ENCODE data around the gene INSIG2. TPM values are rescaled to one million over a fixed set of nuclear protein-coding genes. Genes with fewer than 3 reads are reported as not detected.

Gene INSIG2
- total and polyA plus RNA-seq, 2 of the 8 experiments (the other 6 are each of a cell fraction or from before 2014, with no cell fraction given) = 7.0 to 11.2 TPM

DNA sequence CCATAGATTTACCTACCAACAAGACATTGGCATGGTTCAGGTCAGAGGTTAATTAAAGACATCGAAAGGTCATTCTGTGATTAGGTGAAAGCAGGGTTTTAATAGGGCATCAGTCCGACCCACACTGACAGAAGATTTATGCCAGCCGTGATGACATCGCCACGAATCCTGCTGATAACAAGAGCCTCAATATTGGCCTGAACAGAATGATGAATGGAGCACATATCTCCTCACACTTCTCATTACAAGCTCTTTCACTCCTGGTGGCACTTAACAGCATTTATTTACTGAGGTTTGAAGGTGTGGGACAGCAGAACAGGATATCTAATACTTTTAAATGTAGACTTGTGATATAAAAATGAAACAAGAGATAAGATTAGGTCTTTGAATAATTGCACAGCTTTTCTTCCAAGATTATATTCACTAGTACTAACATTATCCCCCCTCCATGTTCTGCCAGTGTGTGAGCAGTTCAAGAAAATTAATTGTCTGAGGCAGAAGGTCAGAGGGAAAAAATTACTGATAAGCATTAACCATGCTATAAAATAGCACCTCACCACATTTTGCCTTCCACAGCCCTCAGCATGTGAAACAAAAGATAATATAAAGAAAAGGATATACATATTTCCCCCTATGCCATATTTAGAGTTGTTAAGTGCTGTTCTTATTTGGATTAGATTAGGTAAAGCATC, 23.1 kb upstream of the INSIG2 start:
- Histone ChIP-seq H3K18ac (ENCODE audit: extremely low read depth, low read length) (no peak overlapping the region), H3K79me1 (ENCODE audit: low read depth, low read length) (no peaks in the 10 kb centered on the region), H3K4ac (replicated peaks; ENCODE audit: insufficient read length, low read depth, low read length) (no peak overlapping the region), H3K27me3 (replicated peaks in 1 of 4; ENCODE audit: control insufficient read depth in 3 of 4, extremely low read depth in 1 of 4, insufficient read depth in 3 of 4, low read length in 3 of 4) (peaks cover 0 to 2% (median 0%) of the 10 kb centered on the region in 4 experiments; a peak in 1 of 7 replicates), H3K56ac (replicated peaks; ENCODE audit: insufficient read length, low read depth, low read length) (no peak overlapping the region), H3K4me2 (ENCODE audit: insufficient read depth in 1 of 2, low read depth in 2 of 2, low read length in 2 of 2) (no peak overlapping the region), H3K14ac (ENCODE audit: insufficient read length) (no peak overlapping the region), H2AFZ (ENCODE audit: low read length) (no peak overlapping the region), H3K36me3 (ENCODE audit: control insufficient read depth in 2 of 4, insufficient read depth in 4 of 4, low read length in 3 of 4) (no peaks in the 10 kb centered on the region), H3K79me2 (ENCODE audit: control insufficient read depth in 1 of 2, insufficient read depth in 2 of 2, low read length in 2 of 2) (no peaks in the 10 kb centered on the region), H4K8ac (ENCODE audit: extremely low read depth, insufficient read depth, low read length) (no peak overlapping the region; the same call in 1 of the 2 replicates), H3K9ac (replicated peaks in 1 of 4; ENCODE audit: extremely low read depth in 1 of 4, low read depth in 3 of 4, low read length in 3 of 4) (no peak overlapping the region), H3K4me3 (ENCODE audit: extremely low read depth in 1 of 4, insufficient read depth in 2 of 4, low read depth in 3 of 4, low read length in 4 of 4) (no peak overlapping the region), H4K91ac (replicated peaks; ENCODE audit: insufficient read length, low read length) (no peak overlapping the region), H3K4me1 (replicated peaks in 1 of 4; ENCODE audit: control insufficient read depth in 3 of 4, insufficient read depth in 4 of 4, low read length in 3 of 4) (no peaks in the 10 kb centered on the region), H3K27ac (ENCODE audit: low read depth, low read length) (no peak overlapping the region), H4K20me1 (replicated peaks in 1 of 2; ENCODE audit: control insufficient read depth in 1 of 2, insufficient read depth in 2 of 2, low read length in 2 of 2) (no peaks in the 10 kb centered on the region), H2BK120ac (replicated peaks; ENCODE audit: low read depth, low read length) (no peak overlapping the region), H3K23me2 (ENCODE audit: low read depth, low read length) (peaks cover under 1% of the 10 kb centered on the region; the same call in 1 of the 2 replicates), H2BK5ac (ENCODE audit: low read depth, low read length) (no peak overlapping the region), H2BK15ac (ENCODE audit: low read length) (no peak overlapping the region), H2BK12ac (ENCODE audit: low read depth, low read length) (no peak overlapping the region), H3K9me3 (ENCODE audit: insufficient read depth in 2 of 2, low read depth in 1 of 2, low read length in 1 of 2) (no peaks in the 10 kb centered on the region), H2AK5ac (ENCODE audit: low read depth, low read length) (no peak overlapping the region), H2BK20ac (ENCODE audit: low read length) (no peak overlapping the region), H3K23ac (ENCODE audit: insufficient read length) (no peak overlapping the region), H4K5ac (ENCODE audit: insufficient read length, low read depth, low read length) (no peak overlapping the region)
- ChIA-PET POLR2A (ENCODE audit: partially characterized antibody) (interaction anchor here (1.9 kb wide), 1 partner anchor 18 kb away, joined by 5 read pairs; no protein-coding TSS in a partner anchor), CTCF (ENCODE audit: partially characterized antibody) (interaction anchor here (0.7 to 12.2 kb wide), 3 partner anchors 14 to 1304 kb away, joined by 3 to 147 read pairs (median 3); no protein-coding TSS in a partner anchor)
- FAIRE-seq (no peak), DNase-seq (ENCODE audit: low read depth in 1 of 2, low spot score in 2 of 2) (no peak)
- WGBS, 2 experiments (ENCODE audit: extremely low coverage in 1 of 2, insufficient coverage in 1 of 2, insufficient read length in 1 of 2, insufficient replicate concordance in 2 of 2, low coverage in 1 of 2, low lambda C conversion rate in 2 of 2, missing lambda C conversion rate in 1 of 2) = 88% methylated on average over 5 of the region's 5 CpGs; no CpG with 5 or more reads in 1 of the 2 experiments
- TF ChIP-seq SUZ12 (IDR thresholded peaks at IDR 0.05; ENCODE audit: low read length) = no peak
- TF ChIP-seq, protein P1, sequence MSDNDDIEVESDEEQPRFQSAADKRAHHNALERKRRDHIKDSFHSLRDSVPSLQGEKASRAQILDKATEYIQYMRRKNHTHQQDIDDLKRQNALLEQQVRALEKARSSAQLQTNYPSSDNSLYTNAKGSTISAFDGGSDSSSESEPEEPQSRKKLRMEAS (IDR thresholded peaks at IDR 0.05) = no peak
- TF ChIP-seq SIX5 (IDR thresholded peaks at IDR 0.05; ENCODE audit: low read depth, low read length) = no peak
- no peak for TF ChIP-seq TCF12 (IDR thresholded peaks at IDR 0.05; ENCODE audit: low read depth, low read length)
- TF ChIP-seq, protein P2, sequence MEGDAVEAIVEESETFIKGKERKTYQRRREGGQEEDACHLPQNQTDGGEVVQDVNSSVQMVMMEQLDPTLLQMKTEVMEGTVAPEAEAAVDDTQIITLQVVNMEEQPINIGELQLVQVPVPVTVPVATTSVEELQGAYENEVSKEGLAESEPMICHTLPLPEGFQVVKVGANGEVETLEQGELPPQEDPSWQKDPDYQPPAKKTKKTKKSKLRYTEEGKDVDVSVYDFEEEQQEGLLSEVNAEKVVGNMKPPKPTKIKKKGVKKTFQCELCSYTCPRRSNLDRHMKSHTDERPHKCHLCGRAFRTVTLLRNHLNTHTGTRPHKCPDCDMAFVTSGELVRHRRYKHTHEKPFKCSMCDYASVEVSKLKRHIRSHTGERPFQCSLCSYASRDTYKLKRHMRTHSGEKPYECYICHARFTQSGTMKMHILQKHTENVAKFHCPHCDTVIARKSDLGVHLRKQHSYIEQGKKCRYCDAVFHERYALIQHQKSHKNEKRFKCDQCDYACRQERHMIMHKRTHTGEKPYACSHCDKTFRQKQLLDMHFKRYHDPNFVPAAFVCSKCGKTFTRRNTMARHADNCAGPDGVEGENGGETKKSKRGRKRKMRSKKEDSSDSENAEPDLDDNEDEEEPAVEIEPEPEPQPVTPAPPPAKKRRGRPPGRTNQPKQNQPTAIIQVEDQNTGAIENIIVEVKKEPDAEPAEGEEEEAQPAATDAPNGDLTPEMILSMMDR (IDR thresholded peaks at IDR 0.05; ENCODE audit: control extremely low read depth in 1 of 3, insufficient read depth in 1 of 3, low read depth in 1 of 3, low read length in 3 of 3) = no peak
- TF ChIP-seq BCL11A (IDR thresholded peaks at IDR 0.05; ENCODE audit: low read depth in 2 of 2, low read length in 2 of 2) = no peak
- TF ChIP-seq CBX8 (IDR thresholded peaks at IDR 0.05; ENCODE audit: borderline replicate concordance, low read depth, low read length) = no peak
- TF ChIP-seq BRCA1 (IDR thresholded peaks at IDR 0.05; ENCODE audit: low read depth, low read length) = no peak
- TF ChIP-seq CREB1 (IDR thresholded peaks at IDR 0.05) = no peak
- TF ChIP-seq SAP30 (IDR thresholded peaks at IDR 0.05; ENCODE audit: insufficient read depth, insufficient replicate concordance, low read length) = no peak
